GM18499 (cell line): ENCODE measurements around the gene ALK.

Source experiments
- ATAC-seq: cut with Tn5 transposase; IDR thresholded peaks from one replicate; pipeline ENCODE4 v1.9.1; 2021; ENCODE audit warnings: moderate number of reproducible peaks; ENCODE audit not compliant: insufficient read depth, unreplicated experiment

Gene ALK

DNA sequence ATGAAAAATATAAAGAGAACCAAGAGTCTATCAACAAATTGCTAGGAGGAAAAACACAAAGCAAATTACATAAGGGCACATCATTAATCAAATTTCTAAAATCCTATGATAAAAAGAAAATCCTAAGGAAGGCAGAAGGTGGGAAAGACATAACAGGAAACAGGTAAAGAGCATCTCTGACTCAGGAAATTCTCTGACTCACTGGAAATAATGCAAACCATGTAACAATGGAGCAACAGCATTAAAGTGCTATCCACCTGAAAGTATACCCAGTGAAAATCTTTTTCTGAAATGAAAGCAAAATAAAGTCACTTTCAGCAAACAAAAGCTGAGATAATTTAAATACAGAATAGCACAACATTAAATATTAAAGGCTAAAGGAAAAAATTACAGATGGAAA is 10.9 kb downstream of the ALK start:
- ATAC-seq, result no peak

DNA sequence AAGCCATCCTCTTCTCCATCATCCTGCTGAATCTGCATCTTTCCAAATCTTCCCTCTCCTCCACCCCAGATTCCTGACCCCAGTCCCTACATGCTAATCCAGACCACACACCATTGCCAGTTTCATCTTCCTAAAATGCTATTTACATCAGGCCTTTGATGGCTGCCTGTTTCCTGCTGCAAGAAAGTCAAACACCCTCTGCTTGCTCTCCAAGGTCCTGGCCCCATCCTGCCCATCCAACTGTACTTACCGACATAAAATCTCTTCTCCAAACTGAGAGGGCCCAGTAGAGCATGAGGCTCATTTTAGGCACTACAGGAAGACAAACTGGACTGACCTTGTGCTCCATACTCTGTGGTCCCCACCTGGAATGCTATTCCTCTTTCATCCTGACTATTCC is 19.0 kb downstream of the ALK start:
- ATAC-seq, result no peak

DNA sequence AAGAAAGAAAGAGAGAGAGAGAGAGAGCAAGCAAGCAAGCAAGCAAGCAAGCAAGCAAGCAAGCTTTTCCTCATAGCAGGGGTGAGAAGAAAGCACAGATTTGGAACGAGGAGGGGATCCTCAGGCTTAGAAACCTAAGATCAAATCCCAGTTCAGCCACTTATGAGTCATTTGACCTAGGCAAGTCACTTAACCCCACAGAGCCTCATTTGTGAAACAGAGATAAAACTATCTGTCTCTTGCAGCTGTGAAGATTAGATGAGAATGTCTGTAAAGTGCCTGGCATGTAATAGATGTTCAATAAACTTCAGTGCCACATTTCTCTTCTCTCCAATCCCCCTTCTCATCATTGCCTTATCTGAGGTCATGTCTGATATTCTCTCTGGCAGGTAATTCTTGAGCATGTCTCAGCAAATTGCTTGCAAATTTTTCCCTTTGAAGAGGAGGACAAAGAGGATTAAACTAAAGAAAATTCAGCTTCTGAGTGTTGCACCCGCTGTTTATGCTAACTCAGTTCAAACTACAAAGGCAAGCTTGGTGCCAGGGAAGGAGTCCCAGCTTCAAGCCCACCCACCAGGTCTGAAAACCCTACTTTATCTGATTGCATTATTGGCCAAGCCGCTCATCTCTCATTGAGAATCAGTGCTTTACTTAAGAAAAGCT is 20.3 kb downstream of the ALK start:
- ATAC-seq, result no peak

DNA sequence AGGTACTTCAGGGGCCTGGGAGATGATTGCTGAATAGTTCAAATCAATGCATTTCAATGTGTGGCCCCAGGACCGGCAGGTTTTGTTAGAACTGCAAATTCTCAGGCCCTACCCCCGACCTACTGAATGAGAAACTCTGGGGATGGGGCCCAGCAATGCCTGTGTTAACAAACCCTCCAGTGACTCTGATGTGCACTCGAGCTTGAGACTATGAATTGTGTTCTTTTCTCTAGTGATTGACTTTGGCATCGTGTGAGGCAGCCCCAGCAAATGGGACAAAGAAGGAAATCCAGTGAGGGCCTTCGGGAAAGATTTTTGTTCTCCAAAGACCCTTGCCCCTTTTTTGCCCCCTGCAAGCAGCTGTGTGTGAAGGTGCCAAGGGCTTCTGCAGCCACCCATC is 22.4 kb downstream of the ALK start:
- ATAC-seq, result no peak

DNA sequence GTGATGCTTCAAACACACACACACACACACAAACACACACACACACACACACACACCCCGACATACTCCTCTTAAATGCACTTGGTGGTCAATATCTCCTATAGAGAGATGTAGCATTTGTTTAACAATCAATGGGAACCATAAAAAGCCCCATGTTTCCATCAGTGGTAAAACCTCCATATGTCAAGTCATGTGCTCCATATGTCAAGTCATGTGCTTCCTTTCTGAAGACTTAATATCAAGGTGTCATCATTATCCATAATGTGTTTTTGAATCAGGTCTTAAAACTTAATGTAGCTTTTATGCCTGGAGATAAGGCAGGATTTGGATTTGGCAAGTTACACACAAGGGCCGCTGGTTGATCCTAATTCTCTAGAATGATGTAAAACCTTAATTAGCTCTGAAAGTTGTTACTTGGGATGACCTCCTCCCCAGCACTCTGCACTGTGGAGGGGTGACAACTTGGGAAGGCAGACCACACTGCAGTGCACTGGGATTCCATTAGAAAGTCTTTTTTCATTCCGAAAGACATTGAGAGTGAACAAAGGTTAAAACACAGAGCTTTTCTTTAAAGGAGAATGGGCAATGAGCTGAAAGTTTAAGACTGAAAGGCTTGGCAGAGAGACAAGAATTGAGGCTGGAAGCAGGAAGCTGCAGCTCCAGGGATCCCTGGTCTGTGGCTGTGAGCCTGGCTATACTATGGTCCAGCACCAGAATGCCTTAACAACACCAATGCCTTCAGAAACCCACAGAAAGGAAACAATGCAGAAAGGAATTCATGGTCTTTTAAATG is 26.4 kb downstream of the ALK start:
- ATAC-seq, result no peak

DNA sequence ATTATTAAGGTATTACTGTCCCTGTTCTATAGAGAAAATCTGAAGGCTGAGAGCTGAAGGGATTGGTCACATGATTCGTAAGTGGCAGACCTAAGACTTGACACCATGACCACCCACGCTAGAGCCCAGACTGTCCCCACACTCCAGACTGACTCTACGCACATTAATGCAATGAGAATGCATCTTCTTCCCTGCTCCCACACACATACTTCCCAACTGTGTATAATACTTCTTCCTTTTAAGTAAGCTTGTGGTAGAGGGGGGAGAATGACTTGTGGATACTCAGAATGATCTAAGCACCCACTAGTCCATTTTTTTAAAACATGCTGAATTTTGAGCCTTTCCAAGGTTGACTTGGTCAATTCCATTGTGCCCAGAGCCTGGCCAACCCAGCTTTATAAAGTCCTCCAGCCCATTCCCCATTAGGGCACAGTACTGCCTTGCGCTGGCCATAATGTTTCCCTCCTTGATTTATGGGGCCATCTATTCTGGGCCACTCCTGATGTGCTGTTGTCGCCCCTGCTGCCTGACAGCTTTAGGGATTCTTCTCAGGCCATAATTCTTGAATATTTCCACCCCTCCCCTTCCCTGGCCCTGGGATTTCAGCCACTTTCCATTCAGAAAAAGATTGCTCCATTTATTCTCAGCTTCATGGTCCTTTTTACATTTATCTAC is 28.7 kb downstream of the ALK start:
- no peak for ATAC-seq

DNA sequence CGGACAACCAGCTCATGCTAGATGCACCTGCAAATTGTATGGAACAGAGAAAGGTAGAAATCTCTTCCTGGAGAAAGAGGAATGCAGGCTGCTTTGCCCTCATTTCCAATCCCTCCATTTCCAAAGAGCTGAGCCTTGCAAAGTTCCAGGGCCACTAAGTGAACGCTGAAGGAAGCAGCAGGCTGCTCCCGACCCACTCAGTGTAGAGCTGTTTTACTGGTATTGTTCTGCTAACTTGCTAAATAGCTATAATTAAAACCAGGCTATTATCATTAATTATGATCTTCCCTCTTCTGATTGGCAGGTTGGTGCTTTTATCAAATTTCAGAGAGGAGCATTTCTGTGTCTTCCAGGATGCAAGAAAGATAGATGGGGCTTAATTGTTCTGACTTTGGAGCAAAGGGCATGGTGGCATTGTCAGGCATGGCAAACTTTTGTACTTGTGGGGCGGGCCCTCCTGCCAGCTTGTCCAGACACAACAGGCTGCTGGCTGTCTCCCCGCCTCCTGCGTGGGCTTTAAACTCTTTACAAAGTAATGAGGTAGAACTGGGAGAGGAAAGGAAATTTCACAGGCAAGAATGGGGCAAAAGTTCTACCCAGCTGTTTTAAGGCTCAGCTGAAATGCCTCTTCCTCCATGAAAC is 40.2 kb downstream of the ALK start:
- ATAC-seq, result no peak

DNA sequence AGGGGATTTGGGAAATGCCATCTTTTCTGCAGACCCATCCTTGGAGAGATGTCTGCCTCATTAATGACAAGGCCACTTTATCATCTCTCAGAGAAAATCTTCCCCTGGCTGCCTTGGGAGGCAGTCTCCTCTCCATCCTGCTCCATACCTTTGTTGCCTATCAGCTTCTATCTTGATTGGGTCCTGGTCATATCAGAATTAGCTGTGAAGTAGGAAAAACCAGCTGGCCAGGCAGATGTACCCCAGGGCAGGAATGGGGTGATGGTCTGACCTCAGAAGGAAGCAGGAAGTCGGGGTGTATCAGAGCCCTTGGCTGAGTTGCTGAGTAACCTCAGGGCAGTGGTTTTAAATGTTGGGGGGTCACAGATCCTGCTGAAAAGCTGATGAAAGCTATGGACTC is 41.3 kb downstream of the ALK start:
- ATAC-seq, result no peak

DNA sequence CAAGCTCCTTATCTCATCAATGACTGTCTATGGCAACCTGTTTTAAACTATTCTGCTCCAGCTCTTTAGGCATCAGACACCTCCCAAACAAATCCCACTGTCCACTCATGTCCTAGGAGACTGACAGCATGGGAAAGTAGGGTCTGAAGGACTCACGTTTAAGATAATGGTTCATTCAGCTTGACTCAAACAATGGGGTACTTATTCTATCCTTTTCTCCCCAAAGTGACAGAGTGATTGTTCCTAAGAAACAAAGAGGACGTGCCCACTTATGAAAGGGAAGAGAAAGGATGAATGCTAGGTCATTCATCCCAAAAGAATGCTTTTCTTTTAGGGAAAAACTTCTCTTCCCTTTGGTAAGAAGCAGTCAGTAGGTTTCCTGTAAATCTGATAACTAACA is 41.9 kb downstream of the ALK start:
- no peak for ATAC-seq

DNA sequence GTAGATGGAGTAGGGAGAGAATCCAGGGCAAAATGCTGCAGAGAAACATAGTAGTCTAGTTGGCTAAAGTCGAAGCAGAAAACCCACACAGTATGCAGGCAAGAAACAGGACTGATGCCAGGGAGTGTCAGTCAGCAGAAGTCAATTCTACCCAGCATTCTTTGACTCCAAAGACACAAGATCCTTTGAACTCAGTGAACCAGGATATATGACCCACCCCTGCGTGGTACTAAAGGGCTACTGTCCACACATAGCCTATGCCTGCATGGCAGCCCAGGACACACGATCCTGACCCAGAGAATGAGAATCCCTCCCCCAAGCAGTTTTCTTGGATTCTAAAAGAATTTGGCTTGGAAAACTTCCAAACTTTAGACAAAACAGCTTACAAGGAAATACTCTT is 42.5 kb downstream of the ALK start:
- no peak for ATAC-seq

DNA sequence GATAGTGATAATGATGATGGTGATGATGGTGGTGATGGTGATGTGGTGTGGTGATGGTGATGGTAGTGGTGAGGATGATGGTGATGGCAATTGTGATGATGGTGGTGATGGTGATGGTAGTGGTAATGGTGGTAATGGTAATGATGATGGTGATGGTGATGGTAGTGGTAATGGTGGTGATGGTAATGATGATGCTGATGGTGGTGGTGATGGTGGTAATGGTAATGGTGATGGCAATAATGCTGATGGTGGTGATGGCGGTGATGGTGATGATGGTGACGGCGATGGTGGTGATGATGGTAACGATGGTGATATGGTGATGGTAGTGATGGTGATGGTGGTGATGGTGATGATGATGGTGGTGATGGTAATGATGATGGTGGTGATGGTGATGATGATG is 45.0 kb downstream of the ALK start:
- ATAC-seq, result no peak

DNA sequence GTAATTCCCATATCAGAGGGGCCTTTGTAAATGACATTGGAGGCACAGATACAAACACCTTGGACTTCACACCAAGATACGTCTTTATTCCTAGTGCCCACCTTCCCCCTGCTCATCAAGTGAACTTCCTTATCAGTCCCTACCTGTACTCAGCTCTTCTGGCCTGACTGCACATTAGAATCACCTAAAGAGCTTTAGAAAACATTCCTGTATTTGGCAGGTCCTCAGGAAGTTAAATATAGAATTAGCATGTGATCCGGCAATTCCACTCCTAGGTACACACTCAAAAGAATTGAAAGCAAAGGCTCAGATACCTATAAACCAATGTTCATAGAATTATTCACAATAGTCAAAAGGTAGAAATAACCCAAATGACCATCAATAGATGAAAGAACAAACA is 46.6 kb downstream of the ALK start:
- no peak for ATAC-seq

DNA sequence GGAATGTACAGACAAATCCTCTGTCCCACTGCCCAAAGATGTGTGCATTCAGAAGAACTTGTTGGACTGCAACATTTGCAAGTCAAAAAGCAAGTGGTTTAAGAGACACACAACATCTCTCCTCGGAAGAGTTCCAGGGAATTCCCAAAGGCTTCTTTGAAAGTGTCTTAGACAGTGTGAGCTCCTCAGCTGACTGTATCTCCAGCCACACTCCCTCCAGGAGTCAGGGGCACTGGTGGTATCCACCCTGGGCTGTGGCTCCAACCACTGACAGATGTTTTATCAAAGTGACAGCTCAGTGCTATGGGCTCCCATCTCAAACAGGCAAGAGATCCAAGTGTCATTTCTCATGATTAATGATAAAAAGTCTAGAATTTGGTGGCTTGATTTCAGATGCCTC is 48.5 kb downstream of the ALK start:
- no peak for ATAC-seq

DNA sequence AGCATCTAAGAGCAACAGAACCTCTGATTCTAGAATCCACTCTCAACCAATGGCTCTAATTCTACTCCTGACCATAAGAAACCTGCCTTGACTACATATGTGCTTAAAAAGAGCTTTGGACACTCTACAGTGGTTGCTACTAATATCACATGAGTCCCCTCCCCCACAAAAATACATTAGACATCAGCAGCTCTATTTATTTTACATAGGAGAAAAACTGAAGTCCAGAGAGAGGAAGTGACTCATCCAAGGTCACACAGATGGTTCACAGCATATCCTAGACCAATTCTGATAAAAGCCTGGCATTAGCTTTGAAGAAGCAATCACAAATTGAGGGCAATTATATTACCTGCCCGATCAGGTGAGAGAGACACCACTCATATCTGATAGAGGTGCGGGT is 49.8 kb downstream of the ALK start:
- no peak for ATAC-seq

DNA sequence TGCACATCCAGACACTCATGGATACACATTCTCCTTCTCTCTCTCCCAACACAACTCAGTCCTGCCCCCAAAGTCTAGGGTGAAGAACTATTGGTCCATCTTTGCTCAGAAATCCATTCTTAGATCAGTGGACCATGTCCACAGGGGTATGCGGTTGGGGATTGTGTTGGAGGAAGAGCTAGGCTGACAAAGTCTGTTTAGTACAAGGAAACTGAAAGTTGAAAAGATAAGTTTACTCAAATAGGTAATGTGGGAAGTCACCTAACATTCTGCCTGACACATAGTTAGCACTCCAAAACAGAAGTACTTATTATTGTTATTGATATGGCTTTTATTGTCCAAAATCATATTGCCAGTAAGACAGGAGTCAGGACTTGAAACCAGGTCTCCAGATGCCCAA is 55.9 kb downstream of the ALK start:
- no peak for ATAC-seq

DNA sequence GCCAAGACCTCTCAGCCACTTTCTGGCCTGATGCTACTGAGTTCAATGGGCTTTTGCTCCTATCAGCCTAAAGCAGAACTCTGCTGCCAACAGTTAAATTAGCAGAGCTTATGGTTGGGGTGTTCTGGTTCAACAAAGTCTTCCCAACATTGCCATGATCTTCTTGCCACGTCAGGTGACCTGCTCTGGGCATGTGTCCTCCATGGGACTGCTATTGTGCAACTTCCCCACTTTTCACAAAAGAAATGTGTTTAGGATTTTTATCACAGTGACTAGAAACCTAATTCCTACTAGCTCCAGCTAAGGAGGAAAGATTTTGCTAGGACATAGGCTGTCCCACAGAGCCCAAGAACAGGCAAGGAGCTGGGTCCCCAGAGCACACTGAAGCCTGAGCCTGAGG is 56.4 kb downstream of the ALK start:
- ATAC-seq, result no peak

DNA sequence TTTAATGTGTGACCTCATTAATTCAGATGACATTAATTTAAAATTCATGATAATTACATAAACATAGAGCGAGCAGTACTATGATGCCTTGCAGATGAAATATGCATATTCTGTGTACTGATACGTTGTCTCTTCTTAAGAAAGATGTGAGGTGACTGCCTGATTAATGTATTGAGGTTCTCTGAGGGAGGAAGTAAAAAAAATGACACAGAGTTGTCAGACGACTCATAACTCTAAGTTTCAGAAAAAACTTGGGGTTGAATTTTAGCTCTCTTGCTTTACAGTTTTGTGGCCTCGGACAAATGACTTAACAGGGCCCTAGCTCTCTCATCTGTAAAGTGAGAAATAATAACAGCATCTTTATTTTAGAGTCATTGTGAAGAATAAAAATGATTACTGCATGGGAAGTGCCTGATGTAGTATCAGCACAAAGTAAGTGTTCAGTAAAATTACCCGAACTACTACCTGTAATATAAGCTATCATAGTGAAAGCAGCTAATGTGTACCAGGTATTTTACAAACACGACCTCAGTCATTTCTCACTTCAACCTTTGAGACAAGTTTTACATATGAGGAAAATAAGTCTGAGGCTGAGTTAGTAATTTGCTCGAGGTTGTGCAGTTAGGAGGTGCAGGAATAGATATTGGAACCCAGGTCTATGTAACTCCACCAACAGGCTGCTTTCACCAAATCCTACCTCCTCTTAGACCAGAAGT is 65.3 kb downstream of the ALK start:
- ATAC-seq, result no peak

DNA sequence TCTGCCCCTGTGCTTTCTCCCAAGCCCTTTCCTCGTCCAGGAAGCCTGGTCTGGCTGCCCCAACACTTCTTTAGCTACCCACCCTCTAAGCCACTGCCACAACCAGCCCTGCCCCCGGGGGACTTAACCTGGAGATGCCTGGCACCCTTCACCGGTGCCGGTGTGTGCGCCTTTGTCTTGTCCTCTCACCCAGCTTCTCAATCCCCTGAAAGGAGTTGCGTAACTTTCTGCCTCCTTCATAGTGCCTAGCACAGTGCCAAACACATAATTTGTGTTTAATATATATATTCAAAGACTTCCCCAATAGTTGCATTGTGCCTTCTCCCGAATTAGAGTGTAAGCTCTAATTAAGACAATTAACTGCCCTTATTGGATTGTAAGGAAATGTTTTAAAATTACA is 70.6 kb downstream of the ALK start:
- no peak for ATAC-seq

DNA sequence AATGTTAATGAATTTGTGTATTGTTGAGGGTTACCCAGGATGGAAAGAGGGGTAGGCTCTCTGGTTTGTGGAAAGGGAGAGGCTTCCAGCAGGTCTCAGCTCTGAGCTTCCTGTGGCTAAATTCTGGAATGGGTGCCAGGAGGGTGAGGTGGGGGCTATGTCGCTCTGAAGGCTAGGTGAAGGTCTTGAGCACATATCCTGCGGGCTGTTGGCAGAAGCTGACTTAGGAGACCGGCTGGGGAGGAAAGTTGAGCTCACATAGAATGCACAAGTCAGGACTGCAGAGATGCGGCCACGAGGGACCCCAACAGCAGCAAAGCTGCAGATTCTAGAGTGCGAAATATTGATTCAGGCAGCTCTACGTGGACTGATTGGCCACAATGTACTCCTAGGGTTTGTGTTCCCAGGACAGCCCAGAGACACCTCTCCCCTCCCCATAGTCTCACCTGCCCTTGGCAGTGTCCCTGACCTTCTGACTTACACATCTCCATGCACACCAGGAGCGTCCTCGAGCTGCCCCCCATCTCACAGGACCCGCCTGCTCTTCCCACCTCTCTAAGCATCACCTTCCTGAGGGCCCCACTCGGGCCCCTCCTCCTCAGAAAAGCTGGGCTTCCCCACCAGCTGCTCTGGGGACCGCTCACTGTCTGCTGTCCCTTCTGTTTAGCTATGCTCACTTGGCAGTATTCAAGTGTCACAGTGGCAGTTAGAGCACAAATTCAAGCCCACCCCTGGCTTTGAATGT is 72.6 kb downstream of the ALK start:
- no peak for ATAC-seq

DNA sequence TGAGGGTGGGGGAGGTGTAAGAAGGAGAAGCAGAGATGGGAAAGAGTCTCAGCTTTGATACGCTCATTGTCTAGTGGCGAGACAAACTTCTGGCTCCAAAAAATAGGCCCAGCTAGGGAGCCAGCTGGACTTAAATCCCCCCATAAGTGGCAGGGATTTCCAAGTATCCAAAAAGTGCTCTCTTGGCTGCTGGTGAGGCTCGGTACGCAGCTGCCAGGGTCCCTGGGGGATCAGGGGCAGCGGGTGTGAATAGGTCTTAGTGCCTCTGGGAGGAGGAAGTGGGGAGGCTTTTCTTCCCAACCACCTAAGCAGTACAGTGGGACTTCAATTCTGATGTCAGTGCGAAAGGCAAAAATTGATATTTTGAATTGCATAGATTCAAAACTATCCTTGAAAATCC is 73.5 kb downstream of the ALK start:
- ATAC-seq, result no peak
